Bone marrow (tissue), 2 donors: ENCODE results near the gene CARD10.

Experiments used
- DNase-seq, 2 donors: peaks; one replicate each; lab custom pipeline; 2025; lab: John Stamatoyannopoulos, UW

CARD10 gene

GRCh38 chr22:37467391-37467955 lies 51.7 kb downstream of the CARD10 start:
- DNase-seq, result no peak

- peak in 1 of 2 donors; percentile 62 for DNase-seq
These were observed 55.0 kb downstream of the CARD10 start for GRCh38 chr22:37464181-37464580.

- DNase-seq, result no peak
These were observed 56.2 kb downstream of the CARD10 start for GRCh38 chr22:37462983-37463382.

- no peak for DNase-seq
These were observed 56.8 kb downstream of the CARD10 start for GRCh38 chr22:37462436-37462835.

GRCh38 chr22:37461961-37462360 lies 57.3 kb downstream of the CARD10 start:
- no peak for DNase-seq

GRCh38 chr22:37460684-37461083 lies 58.5 kb downstream of the CARD10 start:
- DNase-seq, result no peak

GRCh38 chr22:37459206-37459605 lies 60.0 kb downstream of the CARD10 start:
- DNase-seq, result no peak

- DNase-seq, result peak; percentile 53 to 64
These were observed 61.9 kb downstream of the CARD10 start for GRCh38 chr22:37457093-37457893.

GRCh38 chr22:37456346-37456745 lies 62.9 kb downstream of the CARD10 start:
- DNase-seq, result no peak

GRCh38 chr22:37455896-37456295 lies 63.3 kb downstream of the CARD10 start:
- no peak for DNase-seq

- DNase-seq, result no peak
These were observed 64.1 kb downstream of the CARD10 start for GRCh38 chr22:37454857-37455686.

GRCh38 chr22:37453696-37454095 lies 65.5 kb downstream of the CARD10 start:
- no peak for DNase-seq

GRCh38 chr22:37451218-37451617 lies 68.0 kb downstream of the CARD10 start:
- DNase-seq, result no peak

GRCh38 chr22:37449331-37450001 lies 69.7 kb downstream of the CARD10 start:
- DNase-seq, result peak in 1 of 2 donors; percentile 15

GRCh38 chr22:37448516-37449127 lies 70.6 kb downstream of the CARD10 start:
- no peak for DNase-seq

- DNase-seq, result no peak
These were observed 73.7 kb downstream of the CARD10 start for GRCh38 chr22:37445501-37445900.

- no peak for DNase-seq
These were observed 75.2 kb downstream of the CARD10 start for GRCh38 chr22:37443977-37444376.

- DNase-seq, result no peak
These were observed 76.1 kb downstream of the CARD10 start for GRCh38 chr22:37443086-37443485.

GRCh38 chr22:37442537-37442936 lies 76.7 kb downstream of the CARD10 start:
- DNase-seq, result no peak

GRCh38 chr22:37442135-37442534 lies 77.1 kb downstream of the CARD10 start:
- DNase-seq, result no peak

- DNase-seq, result no peak
These were observed 78.3 kb downstream of the CARD10 start for GRCh38 chr22:37440875-37441274.
